Measurements from ENCODE around the gene GOPC. TPM values are rescaled to one million over a fixed set of nuclear protein-coding genes. Genes with fewer than 3 reads are reported as not detected.

Gene GOPC
- total and polyA plus RNA-seq, 2 of the 13 experiments (the other 11 are each of a cell fraction or from before 2014, with no cell fraction given): 20.9 to 41.5 TPM

GRCh38 chr6:117515326-117515725 lies 87.0 kb downstream of the GOPC start (continued):
- TF ChIP-seq PRDM10 (CRISPR knock-in tag; IDR thresholded peaks at IDR 0.05; ENCODE audit: low read depth) (no peak), ZNF720 (CRISPR knock-in tag; IDR thresholded peaks at IDR 0.05) (no peak), ZGPAT (CRISPR knock-in tag; IDR thresholded peaks at IDR 0.05) (0 out of 2 replicates have a peak, but pooled peaks have one; percentile 30), SP1 (IDR thresholded peaks at IDR 0.05) (no peak), SP1 (CRISPR knock-in tag; IDR thresholded peaks at IDR 0.05) (no peak), NKX3-1 (CRISPR knock-in tag; IDR thresholded peaks at IDR 0.05) (no peak; the same call in 1 of the 2 replicates), ISL2 (CRISPR knock-in tag; IDR thresholded peaks at IDR 0.05) (peak; percentile 61; the same call in 1 of the 2 replicates), MED1 (CRISPR knock-in tag; IDR thresholded peaks at IDR 0.05) (peak; percentile 21; the same call in 1 of the 2 replicates), ATF3 (CRISPR knock-in tag; IDR thresholded peaks at IDR 0.05) (no peak), PHF21A (CRISPR knock-in tag; IDR thresholded peaks at IDR 0.05) (no peak), HDAC2 (CRISPR knock-in tag; IDR thresholded peaks at IDR 0.05) (peak; percentile 33; the same call in 1 of the 2 replicates), ZNF577 (CRISPR knock-in tag; IDR thresholded peaks at IDR 0.05; ENCODE audit: borderline replicate concordance, low read depth) (no peak), MAFF (IDR thresholded peaks at IDR 0.05; ENCODE audit: low read depth, low read length) (peak; percentile 63), NCOA2 (CRISPR knock-in tag; IDR thresholded peaks at IDR 0.05) (peak; percentile 71), ZNF484 (CRISPR knock-in tag; IDR thresholded peaks at IDR 0.05; ENCODE audit: borderline replicate concordance, low read depth) (no peak), SAP130 (CRISPR knock-in tag; IDR thresholded peaks at IDR 0.05; ENCODE audit: low read depth) (peak; percentile 27; the same call in 1 of the 2 replicates), MXD3 (CRISPR knock-in tag; IDR thresholded peaks at IDR 0.05) (no peak), IKZF4 (CRISPR knock-in tag; IDR thresholded peaks at IDR 0.05; ENCODE audit: borderline replicate concordance, low read depth, not compliant biosample characterization) (no peak), ZBTB39 (CRISPR knock-in tag; IDR thresholded peaks at IDR 0.05) (no peak), DRAP1 (CRISPR knock-in tag; IDR thresholded peaks at IDR 0.05) (0 out of 2 replicates have a peak, but pooled peaks have one; percentile 12)
